ENCODE results near the gene ZNF587. TPM values are rescaled to one million over a fixed set of nuclear protein-coding genes. Genes with fewer than 3 reads are reported as not detected.
"Not testable (repeated sequence)": the region's sequence is repeated elsewhere in the genome, so short reads cannot be mapped to it uniquely, and the experiment has no call there.

ZNF587 gene
- total and polyA plus RNA-seq, 2 of the 8 experiments (the other 6 are each of a cell fraction or from before 2014, with no cell fraction given), result 18.1 to 42.1 TPM

DNA sequence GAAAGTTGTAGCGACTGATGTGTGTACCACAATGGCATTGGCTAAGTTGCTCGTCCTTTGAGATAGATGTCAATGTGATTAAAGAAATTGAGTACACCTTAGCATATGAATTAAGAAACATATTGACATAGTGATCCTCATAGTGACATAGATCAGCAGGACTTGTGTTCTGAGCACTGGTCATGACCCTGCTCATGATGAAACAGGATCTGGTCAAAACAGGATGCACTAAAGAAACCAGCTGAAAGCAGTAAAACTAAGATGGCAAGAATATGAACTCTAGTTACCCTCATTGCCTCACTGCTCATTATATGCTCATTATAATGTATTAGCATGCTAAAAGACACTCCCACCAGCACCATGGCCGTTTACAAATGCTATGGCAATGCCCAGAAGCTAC is 2.5 kb upstream of the ZNF587 start:
- H3K23ac ChIP-seq (ENCODE audit: insufficient read length); H2AFZ ChIP-seq (ENCODE audit: low read length): not testable (repeated sequence)

More for the DNA sequence above, 2.5 kb upstream of the ZNF587 start:
- H4K20me1 ChIP-seq (replicated peaks in 1 of 2; ENCODE audit: control insufficient read depth in 1 of 2, insufficient read depth in 2 of 2, low read length in 2 of 2), result peaks cover 2 to 12% of the 10 kb centered on the region in 2 experiments
- not testable (repeated sequence) for FAIRE-seq; H2AK5ac ChIP-seq (ENCODE audit: low read depth, low read length); H2BK15ac ChIP-seq (ENCODE audit: low read length); H3K9me3 ChIP-seq (ENCODE audit: insufficient read depth in 2 of 2, low read depth in 1 of 2, low read length in 1 of 2); H4K5ac ChIP-seq (ENCODE audit: insufficient read length, low read depth, low read length); H3K27ac ChIP-seq (ENCODE audit: low read depth, low read length); H4K8ac ChIP-seq (ENCODE audit: extremely low read depth, insufficient read depth, low read length); H4K91ac ChIP-seq (replicated peaks; ENCODE audit: insufficient read length, low read length); H2BK12ac ChIP-seq (ENCODE audit: low read depth, low read length); H3K79me1 ChIP-seq (ENCODE audit: low read depth, low read length); DNase-seq (ENCODE audit: low read depth in 1 of 2, low spot score in 2 of 2); H3K4me1 ChIP-seq (replicated peaks in 1 of 4; ENCODE audit: control insufficient read depth in 3 of 4, insufficient read depth in 4 of 4, low read length in 3 of 4); H3K27me3 ChIP-seq (replicated peaks in 1 of 4; ENCODE audit: control insufficient read depth in 3 of 4, extremely low read depth in 1 of 4, insufficient read depth in 3 of 4, low read length in 3 of 4); H3K9ac ChIP-seq (replicated peaks in 1 of 4; ENCODE audit: extremely low read depth in 1 of 4, low read depth in 3 of 4, low read length in 3 of 4); H3K14ac ChIP-seq (ENCODE audit: insufficient read length); H3K56ac ChIP-seq (replicated peaks; ENCODE audit: insufficient read length, low read depth, low read length); H2BK120ac ChIP-seq (replicated peaks; ENCODE audit: low read depth, low read length); H3K23me2 ChIP-seq (ENCODE audit: low read depth, low read length); H2BK20ac ChIP-seq (ENCODE audit: low read length); H2BK5ac ChIP-seq (ENCODE audit: low read depth, low read length); H3K4ac ChIP-seq (replicated peaks; ENCODE audit: insufficient read length, low read depth, low read length); H3K4me3 ChIP-seq (ENCODE audit: extremely low read depth in 1 of 4, insufficient read depth in 2 of 4, low read depth in 3 of 4, low read length in 4 of 4); H3K4me2 ChIP-seq (ENCODE audit: insufficient read depth in 1 of 2, low read depth in 2 of 2, low read length in 2 of 2); H3K18ac ChIP-seq (ENCODE audit: extremely low read depth, low read length)
- 59% methylated on average over 3 of the region's 3 CpGs; no CpG with 5 or more reads in 1 of the 2 experiments for WGBS, 2 experiments (ENCODE audit: extremely low coverage in 1 of 2, insufficient coverage in 1 of 2, insufficient read length in 1 of 2, insufficient replicate concordance in 2 of 2, low coverage in 1 of 2, low lambda C conversion rate in 2 of 2, missing lambda C conversion rate in 1 of 2)
- H3K79me2 ChIP-seq (ENCODE audit: control insufficient read depth in 1 of 2, insufficient read depth in 2 of 2, low read length in 2 of 2), result peaks cover 7 to 68% of the 10 kb centered on the region in 2 experiments; a peak in 3 of 4 replicates
- ChIA-PET POLR2A (ENCODE audit: partially characterized antibody) (interaction anchor here (0.6 to 10.6 kb wide), 11 partner anchors 9 to 690 kb away, joined by 3 to 103 read pairs (median 4); partner anchors contain the start of genes ZNF587B and ZNF814), CTCF (ENCODE audit: partially characterized antibody) (interaction anchor here (0.7 to 1.1 kb wide), 3 partner anchors 17 to 615 kb away, joined by 3 to 6 read pairs (median 3); partner anchors contain the start of gene ZNF587B)
- H3K36me3 ChIP-seq (ENCODE audit: control insufficient read depth in 2 of 4, insufficient read depth in 4 of 4, low read length in 3 of 4), result peaks cover 4 to 41% (median 16%) of the 10 kb centered on the region in 4 experiments

All from H1 (cell line).